A673 (cell line): Measurements from ENCODE around the gene NPAS2. TPM values are rescaled to one million over a fixed set of nuclear protein-coding genes. Genes with fewer than 3 reads are reported as not detected.

Experiments used
- BruUV-seq: library from RNA; stranded (reverse); fragments of 400-500 nt; replicated peaks from 2 replicates; lab custom pipeline; 2021; lab: Mats Ljungman, UMichigan
- CTCF ChIA-PET: fragments of 300-600 bp; sonication (Branson Sonifier 250); formaldehyde crosslinking; loops from one replicate; lab custom pipeline; 2022; ENCODE audit warnings: antibody characterized with exemption; lab: Charles Lee
- POLR2A ChIA-PET: fragments of 300-600 bp; sonication (Branson Sonifier 250); formaldehyde crosslinking; loops from one replicate; lab custom pipeline; 2022; ENCODE audit warnings: antibody characterized with exemption; ENCODE audit not compliant: low non-redundant PET; lab: Charles Lee
- DNase-seq: peaks from one replicate; pipeline ENCODE4 v3.0.0-alpha.2; 2015; ENCODE audit warnings: low spot score
- H3K27ac ChIP-seq: fragments of 200-600 bp; sonication (generic); 2 replicates; pipeline ENCODE4 v1.5.1; 2016; ENCODE audit warnings: mixed run types, low read depth, mild to moderate bottlenecking, mixed read lengths, antibody characterized with exemption, low read length; ENCODE audit not compliant: poor library complexity, severe bottlenecking
- H3K27me3 ChIP-seq: fragments of 200-600 bp; sonication (generic); replicated peaks from 2 replicates; pipeline ENCODE4 v1.6.1; 2017; ENCODE audit warnings: mixed run types, low read depth, mild to moderate bottlenecking, mixed read lengths, antibody characterized with exemption, low read length; ENCODE audit not compliant: insufficient read depth, poor library complexity
- H3K36me3 ChIP-seq: fragments of 200-600 bp; sonication (generic); 2 replicates; pipeline ENCODE4 v1.6.1; 2016; ENCODE audit warnings: mixed run types, mild to moderate bottlenecking, mixed read lengths, antibody characterized with exemption, low read length; ENCODE audit not compliant: insufficient read depth, poor library complexity, severe bottlenecking
- H3K4me1 ChIP-seq: fragments of 200-600 bp; sonication (generic); 2 replicates; pipeline ENCODE4 v1.6.1; 2017; ENCODE audit warnings: mixed run types, mild to moderate bottlenecking, mixed read lengths, antibody characterized with exemption, low read length; ENCODE audit not compliant: insufficient read depth, poor library complexity, severe bottlenecking
- H3K4me3 ChIP-seq: fragments of 200-600 bp; sonication (generic); 2 replicates; pipeline ENCODE4 v1.5.1; 2016; ENCODE audit warnings: low read depth, mixed run types, mild to moderate bottlenecking, mixed read lengths, low read length; ENCODE audit not compliant: poor library complexity, severe bottlenecking
- H3K9me3 ChIP-seq: fragments of 200-600 bp; sonication (generic); 2 replicates; pipeline ENCODE4 v1.6.1; 2016; ENCODE audit warnings: mixed run types, low read depth, mild to moderate bottlenecking, mixed read lengths, antibody characterized with exemption, low read length; ENCODE audit not compliant: poor library complexity, severe bottlenecking
- EZH2 ChIP-seq: fragments of 200-600 bp; sonication (generic); IDR thresholded peaks from 2 replicates; pipeline ENCODE4 v1.6.1; 2017; ENCODE audit warnings: borderline replicate concordance, low read depth, mild to moderate bottlenecking, mixed read lengths, antibody characterized with exemption, low read length; ENCODE audit not compliant: poor library complexity, severe bottlenecking
- intact Hi-C: fragments of 100-400 bp; cut with micrococcal nuclease; formaldehyde crosslinking; loops from one replicate; pipeline ENCODE4 v1.10.0; 2022; ENCODE audit not compliant: unreplicated experiment
- total RNA-seq: library from RNA; stranded (reverse); gene quantifications from 2 replicates; pipeline ENCODE4 v1.2.3, GENCODE V29; 2021
- TF ChIP-seq, protein P1 (sequence below): fragments of 300-800, 200-600 bp; sonication (generic); conservative IDR thresholded peaks from 2 replicates; pipeline ENCODE4 v1.5.1; 2017; ENCODE audit warnings: low read depth, mild to moderate bottlenecking, antibody characterized with exemption, low read length, moderate library complexity, mixed read lengths

NPAS2 gene
- total RNA-seq, 1 experiment from 2014 or later = 9.4 TPM

DNA sequence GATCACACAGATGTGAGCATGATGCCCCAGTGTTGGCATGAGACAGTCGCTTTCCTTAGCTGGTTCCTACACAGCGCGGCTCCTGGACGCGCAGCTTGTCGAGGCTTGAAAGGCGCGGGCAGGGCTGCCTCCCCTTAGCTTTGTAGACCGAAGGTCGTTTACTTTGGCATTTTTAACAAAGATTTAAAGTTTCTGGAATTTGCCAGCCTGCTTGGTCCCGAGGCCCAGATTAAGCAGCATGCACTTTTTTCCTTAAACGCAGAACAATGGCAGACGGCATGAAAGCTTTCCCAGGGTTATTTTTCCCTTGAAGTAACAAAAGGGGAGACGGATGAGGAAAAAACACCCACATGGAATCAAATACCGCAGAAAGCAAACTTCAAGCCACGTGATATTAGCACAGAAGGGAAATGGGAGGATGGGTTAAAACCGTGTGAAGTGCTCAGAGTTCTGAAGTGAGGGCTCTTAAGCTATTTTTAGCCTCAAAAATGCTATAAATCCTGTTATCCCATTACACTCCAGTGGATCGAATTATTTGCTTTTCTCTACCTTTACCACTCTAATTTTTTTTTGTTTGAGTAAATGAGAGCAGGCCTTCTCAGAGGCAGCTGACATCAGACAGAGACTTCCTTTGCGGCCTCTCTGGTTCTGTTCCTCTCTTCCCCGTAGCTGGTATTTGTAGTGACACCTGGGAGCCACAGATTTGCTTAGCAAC, 55.7 kb downstream of the NPAS2 start:
- TF ChIP-seq EZH2 = no peak
- TF ChIP-seq, protein P1, sequence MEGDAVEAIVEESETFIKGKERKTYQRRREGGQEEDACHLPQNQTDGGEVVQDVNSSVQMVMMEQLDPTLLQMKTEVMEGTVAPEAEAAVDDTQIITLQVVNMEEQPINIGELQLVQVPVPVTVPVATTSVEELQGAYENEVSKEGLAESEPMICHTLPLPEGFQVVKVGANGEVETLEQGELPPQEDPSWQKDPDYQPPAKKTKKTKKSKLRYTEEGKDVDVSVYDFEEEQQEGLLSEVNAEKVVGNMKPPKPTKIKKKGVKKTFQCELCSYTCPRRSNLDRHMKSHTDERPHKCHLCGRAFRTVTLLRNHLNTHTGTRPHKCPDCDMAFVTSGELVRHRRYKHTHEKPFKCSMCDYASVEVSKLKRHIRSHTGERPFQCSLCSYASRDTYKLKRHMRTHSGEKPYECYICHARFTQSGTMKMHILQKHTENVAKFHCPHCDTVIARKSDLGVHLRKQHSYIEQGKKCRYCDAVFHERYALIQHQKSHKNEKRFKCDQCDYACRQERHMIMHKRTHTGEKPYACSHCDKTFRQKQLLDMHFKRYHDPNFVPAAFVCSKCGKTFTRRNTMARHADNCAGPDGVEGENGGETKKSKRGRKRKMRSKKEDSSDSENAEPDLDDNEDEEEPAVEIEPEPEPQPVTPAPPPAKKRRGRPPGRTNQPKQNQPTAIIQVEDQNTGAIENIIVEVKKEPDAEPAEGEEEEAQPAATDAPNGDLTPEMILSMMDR = no peak
- Histone ChIP-seq H3K36me3 (no peaks in the 10 kb centered on the region), H3K9me3 (no peaks in the 10 kb centered on the region), H3K27ac (peak overlapping the region; percentile 21), H3K4me3 (no peak overlapping the region), H3K4me1 (peaks cover 9% of the 10 kb centered on the region), H3K27me3 (no peaks in the 10 kb centered on the region)
- DNase-seq = peak; percentile 60
- CTCF ChIA-PET = no interaction called here
- BruUV-seq = no TSS peak
- intact Hi-C loops = no loop called here
- POLR2A ChIA-PET = interaction anchor here (0.6 kb wide), 1 partner anchor 261 kb away, joined by 20 read pairs; no protein-coding TSS in a partner anchor

DNA sequence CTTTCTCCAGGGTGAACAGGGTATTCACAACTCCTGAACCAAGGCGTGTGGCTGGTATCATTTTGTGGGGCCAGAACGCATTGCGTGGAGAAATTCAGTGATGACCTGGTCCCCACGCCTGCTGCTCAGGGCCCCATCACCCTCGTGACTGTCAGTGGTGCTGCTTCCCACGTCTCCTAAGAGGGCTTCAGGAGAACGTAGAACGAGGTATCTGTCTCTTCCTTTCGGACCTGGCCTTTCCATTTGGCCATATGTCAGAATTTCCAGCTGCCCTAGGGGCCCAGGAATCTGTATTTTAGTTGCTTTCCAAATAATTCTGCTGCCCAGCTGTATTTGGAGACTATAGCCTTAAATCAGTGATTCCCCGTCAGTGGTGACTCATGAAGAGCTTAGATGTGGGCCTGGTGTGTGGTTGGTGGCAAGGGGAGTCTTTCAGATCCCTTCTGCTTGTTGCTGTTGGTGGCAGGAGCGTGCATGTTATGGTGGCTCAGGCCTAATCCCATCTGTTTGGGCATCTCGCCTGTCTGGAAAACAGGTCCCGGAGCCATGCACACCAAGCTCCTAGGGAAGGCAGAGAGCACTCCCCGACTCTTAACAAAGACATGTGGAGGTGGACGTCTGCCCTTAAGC, 56.4 kb downstream of the NPAS2 start:
- ChIA-PET CTCF (interaction anchor here (0.7 kb wide), 1 partner anchor 610 kb away, joined by 3 read pairs; no protein-coding TSS in a partner anchor), POLR2A (interaction anchor here (0.6 kb wide), 1 partner anchor 260 kb away, joined by 20 read pairs; no protein-coding TSS in a partner anchor)
- H3K4me3 ChIP-seq = no peak overlapping the region
- H3K9me3 ChIP-seq = no peaks in the 10 kb centered on the region
- peak overlapping the region; percentile 15 for H3K27ac ChIP-seq
- DNase-seq = no peak
- H3K27me3 ChIP-seq = no peaks in the 10 kb centered on the region
- peaks cover 13% of the 10 kb centered on the region for H3K4me1 ChIP-seq
- BruUV-seq = no TSS peak
- no peak for TF ChIP-seq EZH2
- TF ChIP-seq, protein P1 = no peak
- no peaks in the 10 kb centered on the region for H3K36me3 ChIP-seq
- intact Hi-C loops = no loop called here

DNA sequence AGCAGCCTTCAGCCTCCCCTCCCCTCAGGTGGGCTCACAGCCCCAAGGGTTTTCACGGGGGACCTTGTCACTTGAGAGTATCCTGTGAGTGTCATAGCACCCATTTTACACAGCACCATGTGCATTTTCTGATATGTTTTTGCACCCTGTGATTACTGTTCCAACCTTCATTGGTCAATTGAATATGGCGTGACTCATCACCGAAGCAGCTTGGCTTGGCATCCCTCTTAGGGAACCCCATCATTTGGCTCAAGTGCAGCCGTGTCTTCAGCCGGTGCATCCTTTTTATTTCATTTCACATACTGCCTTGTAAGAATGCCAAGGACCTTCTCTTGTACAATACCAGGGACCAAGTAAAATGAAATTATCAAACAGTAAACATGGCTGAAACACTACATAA, 57.6 kb downstream of the NPAS2 start:
- no TSS peak for BruUV-seq
- H3K4me1 ChIP-seq = peaks cover 13% of the 10 kb centered on the region

More for the DNA sequence above, 57.6 kb downstream of the NPAS2 start:
- DNase-seq = no peak
- Histone ChIP-seq H3K27me3 (no peaks in the 10 kb centered on the region), H3K27ac (no peak overlapping the region), H3K4me3 (no peak overlapping the region), H3K36me3 (no peaks in the 10 kb centered on the region), H3K9me3 (no peaks in the 10 kb centered on the region)
- POLR2A ChIA-PET = no interaction called here
- CTCF ChIA-PET = no interaction called here
- TF ChIP-seq EZH2 = no peak
- TF ChIP-seq, protein P1 = no peak
- intact Hi-C loops = no loop called here
